ENCODE results near the gene PAN3.

GRCh38 chr13:28138756-28139470, 568 bp downstream of the PAN3 start:
- peak in 1 of 2 donors; percentile 62 for TF ChIP-seq POLR2AphosphoS5 (IDR thresholded peaks at IDR 0.05; ENCODE audit: insufficient read depth in 1 of 2, low read depth in 1 of 2)
- TF ChIP-seq CTCF (IDR thresholded peaks at IDR 0.05) = no peak
- peak in 1 of 2 donors; percentile 58 for TF ChIP-seq POLR2A (IDR thresholded peaks at IDR 0.05)
